Cerebellar cortex (tissue), 1 donor: Measurements from ENCODE around the gene ANKRD11.

ENCODE experiments used
- DNase-seq: peaks from one replicate; pipeline ENCODE4 v3.0.0-alpha.2; 2015; ENCODE audit warnings: low spot score

ANKRD11 gene

GRCh38 chr16:89381788-89382187 is 108.6 kb downstream of the ANKRD11 start:
- no peak for DNase-seq

DNA sequence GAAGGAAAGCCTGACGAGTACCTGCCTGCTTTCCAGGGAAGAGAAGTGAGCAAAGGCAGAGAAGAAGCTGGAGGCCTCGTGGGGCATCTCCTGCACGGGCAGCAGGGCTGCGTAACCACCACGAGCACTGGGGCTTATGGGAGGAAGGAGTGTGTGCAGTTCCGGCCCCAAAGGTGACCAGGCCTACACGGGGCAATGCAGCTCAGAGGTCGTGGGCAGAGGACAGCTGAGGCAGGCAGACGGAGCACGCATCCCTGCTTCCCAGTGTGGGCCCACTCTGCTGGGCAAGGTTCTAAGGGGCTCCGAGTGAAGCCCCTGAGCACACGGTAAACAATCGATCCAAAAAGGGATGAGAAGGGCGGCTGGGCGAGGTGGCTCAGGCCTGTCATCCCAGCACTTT is 109.7 kb downstream of the ANKRD11 start:
- no peak for DNase-seq

- DNase-seq = no peak
Observed at GRCh38 chr16:89378947-89379771, 111.2 kb downstream of the ANKRD11 start.

- no peak for DNase-seq
Observed at GRCh38 chr16:89377453-89377848, 112.9 kb downstream of the ANKRD11 start.

- DNase-seq = no peak
Observed at GRCh38 chr16:89376812-89377452, 113.4 kb downstream of the ANKRD11 start.

DNA sequence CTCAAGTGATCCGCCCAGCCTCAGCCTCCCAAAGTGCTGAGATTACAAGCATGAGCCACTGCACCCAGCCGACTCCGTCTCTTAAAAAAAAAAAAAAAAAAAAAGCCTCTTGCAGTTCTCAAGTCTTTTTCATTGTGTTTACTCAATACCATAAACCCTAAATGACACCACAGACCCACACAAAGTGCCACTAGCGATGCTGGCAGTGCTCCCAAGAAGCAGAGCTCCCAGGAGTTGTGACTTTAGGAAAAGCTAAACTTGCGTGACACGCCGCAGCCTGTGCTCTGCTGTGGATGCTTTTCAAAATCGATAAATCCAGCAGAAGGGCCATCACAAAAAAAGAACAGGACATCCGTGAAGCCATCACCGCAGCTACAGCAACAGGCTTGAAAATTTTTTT is 114.7 kb downstream of the ANKRD11 start:
- no peak for DNase-seq

DNA sequence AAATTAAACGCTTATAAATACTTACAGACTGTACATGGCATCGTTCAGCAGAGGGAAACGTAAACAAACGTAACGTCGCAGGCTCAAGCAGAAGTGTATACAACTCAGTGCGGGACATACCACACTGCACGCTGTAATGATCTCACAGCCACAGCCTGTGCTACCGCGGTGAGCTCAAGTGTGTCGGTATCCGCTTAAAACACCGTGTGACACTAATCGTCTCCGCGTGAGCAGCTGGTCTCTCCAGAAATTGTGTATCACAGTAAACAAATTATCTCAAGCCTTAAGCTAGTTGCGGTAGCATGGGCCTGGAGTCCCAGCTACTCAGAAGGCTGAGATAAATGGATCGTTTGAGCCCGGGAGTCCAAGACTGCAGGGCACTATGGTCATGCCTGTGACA is 115.3 kb downstream of the ANKRD11 start:
- DNase-seq = peak; percentile 53

GRCh38 chr16:89374393-89374960 is 115.9 kb downstream of the ANKRD11 start:
- DNase-seq = peak; percentile 83

- no peak for DNase-seq
Observed at GRCh38 chr16:89373355-89374110, 116.8 kb downstream of the ANKRD11 start.

GRCh38 chr16:89371968-89372634 is 118.3 kb downstream of the ANKRD11 start:
- DNase-seq = no peak

DNA sequence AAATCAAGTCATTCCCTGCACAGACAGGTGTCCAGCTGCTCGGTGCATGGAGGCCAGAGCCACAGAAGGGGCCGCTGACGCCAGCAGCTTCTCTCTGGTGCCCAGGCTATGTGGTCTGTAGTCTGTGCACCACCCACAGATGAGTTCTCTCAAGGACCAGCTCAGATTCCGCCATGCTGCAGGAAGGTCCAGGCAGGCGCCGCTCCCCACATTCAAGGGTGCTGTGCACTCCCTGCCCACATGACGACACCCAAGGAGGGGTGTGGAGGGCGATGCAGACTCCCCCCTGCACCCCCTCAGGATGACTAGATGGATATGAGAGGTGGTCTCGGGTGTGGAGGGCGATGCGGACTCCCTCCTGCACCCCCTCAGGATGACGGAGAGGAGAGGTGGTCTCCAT is 119.0 kb downstream of the ANKRD11 start:
- DNase-seq = no peak

DNA sequence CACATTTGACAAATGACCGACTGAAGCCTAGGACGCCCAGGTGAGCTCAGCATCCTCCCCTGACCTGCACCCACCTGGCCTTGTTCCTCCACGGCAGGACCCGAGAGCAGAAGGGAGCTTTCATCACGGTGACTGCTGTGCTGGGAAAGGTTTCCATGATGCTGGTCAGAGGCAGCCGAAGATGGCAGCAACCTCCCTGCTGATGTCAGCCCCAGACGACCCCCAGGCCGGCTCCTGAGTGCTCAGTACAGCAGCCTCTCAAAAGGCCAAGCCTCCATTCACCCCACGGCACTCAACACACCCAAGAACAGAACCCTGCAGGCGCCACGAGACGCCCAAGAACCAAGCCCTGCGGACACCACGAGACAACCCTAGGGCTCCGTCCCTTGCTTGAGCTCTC is 119.8 kb downstream of the ANKRD11 start:
- no peak for DNase-seq

- DNase-seq = no peak
Observed at GRCh38 chr16:89370081-89370511, 120.3 kb downstream of the ANKRD11 start.

GRCh38 chr16:89369266-89369895 is 121.0 kb downstream of the ANKRD11 start:
- no peak for DNase-seq

DNA sequence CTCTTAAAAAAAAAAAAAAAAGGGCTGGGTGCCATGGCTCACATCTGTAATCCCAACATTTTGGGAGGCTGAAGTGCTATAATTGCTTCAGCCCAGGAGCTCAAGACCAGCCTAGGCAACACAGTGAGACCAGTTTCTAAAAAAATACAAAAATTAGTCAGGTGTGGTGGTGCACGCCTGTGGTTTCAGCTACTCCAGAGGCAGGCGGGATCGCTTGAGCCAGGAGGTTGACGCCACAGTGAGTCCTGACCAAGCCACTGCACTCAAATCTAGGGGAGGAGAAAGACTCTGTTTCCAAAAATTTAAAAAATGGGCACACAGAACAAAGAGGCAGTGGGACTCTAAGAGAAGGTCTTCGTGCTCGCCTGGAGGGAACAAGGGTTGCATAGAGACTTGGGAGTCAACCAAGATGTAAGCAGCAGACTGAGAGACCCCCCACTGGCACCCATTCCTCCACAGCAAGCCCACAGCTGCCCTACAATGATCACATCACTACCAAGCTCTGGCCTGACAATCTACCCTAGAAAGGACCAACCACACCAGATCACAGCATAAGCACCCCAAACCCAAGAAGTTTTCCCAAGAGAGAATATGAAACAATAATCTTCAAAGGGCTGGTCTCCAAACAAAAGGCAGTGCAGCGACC is 121.6 kb downstream of the ANKRD11 start:
- no peak for DNase-seq

DNA sequence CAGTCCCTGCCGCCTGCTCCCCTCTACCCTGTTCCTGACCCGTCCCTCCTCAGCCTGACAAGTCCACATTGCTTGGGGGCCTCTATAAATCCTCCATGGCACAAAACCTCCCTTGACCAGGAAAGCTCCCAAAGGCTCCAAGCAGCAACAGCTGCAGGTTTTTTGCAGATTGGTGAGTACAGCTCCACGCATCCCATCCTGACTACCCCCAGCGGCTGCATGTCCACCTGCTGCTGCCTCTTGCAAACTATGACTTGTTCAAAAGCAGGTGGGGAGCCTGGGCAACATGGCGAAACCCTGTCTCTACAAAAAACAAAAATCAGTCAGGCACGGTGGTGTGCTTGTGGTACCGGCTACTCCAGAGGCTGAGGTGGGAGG is 122.8 kb downstream of the ANKRD11 start:
- no peak for DNase-seq

DNA sequence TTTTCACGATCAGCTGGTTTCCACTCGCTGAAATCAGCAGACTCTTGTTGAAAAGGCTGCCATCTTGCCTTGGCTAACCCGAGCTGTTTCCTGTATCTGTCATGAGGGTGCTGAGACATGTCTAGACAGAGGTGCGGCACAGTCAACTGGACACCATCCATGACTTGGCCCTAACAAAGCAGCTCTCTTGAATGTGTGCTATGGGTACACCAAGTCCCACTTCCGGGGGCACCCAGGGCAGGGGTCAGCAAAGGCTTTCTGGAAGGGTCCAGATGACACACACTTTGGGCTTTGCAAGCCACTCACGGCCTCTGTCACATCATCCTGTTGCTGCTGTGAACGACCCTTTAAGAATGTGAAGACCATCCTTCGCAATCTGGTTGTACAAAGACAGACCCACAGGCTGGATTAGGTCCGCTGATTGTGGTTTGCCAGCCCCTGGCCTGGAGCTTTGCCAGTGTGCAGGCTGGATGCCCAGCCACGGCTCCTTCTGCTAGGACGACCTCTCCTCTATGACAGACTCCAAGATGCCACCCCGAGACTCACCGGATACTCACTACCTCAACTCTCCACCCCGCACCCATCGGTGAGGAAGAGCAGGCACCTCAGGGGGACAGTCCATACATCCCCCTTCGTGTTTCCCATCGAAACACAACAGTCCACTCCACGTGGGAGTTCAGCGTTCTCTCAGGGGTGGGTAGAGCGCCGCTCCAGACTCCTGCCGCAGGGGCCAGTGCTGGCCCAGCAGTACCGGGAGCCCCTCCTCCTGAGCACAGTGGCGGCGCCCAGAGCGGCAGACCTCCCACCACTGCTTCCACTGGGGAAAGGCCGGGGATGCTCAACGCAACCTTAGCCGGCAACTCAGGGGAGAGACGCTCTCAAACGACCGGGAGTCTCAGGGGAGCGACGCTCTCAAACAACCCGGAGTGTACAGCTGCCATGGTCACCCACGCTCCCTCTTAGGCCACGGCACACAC is 123.5 kb downstream of the ANKRD11 start:
- no peak for DNase-seq

DNA sequence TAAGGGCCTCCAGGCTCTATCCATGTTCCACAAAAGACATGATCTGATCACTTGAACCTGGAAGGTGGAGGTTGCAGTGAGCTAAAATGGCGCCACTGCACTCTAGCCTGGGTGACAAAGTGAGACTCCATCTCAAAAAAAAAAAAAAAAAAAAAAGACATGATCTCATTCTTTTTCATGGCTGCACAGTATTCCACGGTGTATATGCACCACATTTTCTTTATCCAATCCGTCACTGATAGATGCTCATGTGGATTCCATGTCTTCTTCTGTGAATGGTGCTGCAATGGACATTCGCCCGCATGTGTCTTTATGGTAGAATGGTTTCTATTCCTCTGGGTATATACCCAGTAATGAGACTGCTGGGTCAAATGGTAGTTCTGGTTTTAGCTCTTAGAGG is 124.4 kb downstream of the ANKRD11 start:
- DNase-seq = no peak

- DNase-seq = no peak
Observed at GRCh38 chr16:89365044-89365467, 125.3 kb downstream of the ANKRD11 start.

GRCh38 chr16:89364606-89365005 is 125.8 kb downstream of the ANKRD11 start:
- DNase-seq = no peak
